Uterus (tissue), 4 donors: ENCODE measurements around the gene BCR. TPM values are rescaled to one million over a fixed set of nuclear protein-coding genes. Genes with fewer than 3 reads are reported as not detected.

Experiments used
- DNase-seq, 2 donors: peaks; one replicate each; pipeline ENCODE4 v3.0.0-alpha.2; 2019 to 2020
- H3K27ac ChIP-seq, 2 donors: fragments of 200-600 bp; sonication (generic); 1 replicate in 1 of 2; 2 replicates in 1 of 2; pipeline ENCODE4 v1.5.1; 2016 to 2018
- H3K27me3 ChIP-seq, 2 donors: fragments of 200-600 bp; sonication (generic); one replicate each; pipeline ENCODE4 v1.5.1; 2018 to 2019; ENCODE audit warnings: control low read depth in 1 of 2
- H3K36me3 ChIP-seq, 2 donors: fragments of 200-600 bp; sonication (generic); one replicate each; pipeline ENCODE4 v1.5.1; 2019; ENCODE audit warnings: control low read depth in 1 of 2
- H3K4me1 ChIP-seq, 2 donors: fragments of 200-600 bp; sonication (generic); one replicate each; pipeline ENCODE4 v1.5.1; 2018 to 2019; ENCODE audit warnings: control low read depth in 1 of 2
- H3K4me3 ChIP-seq, 2 donors: fragments of 200-600 bp; sonication (generic); 1 replicate in 1 of 2; 2 replicates in 1 of 2; pipeline ENCODE4 v1.5.1; 2018 to 2019; ENCODE audit warnings: mild to moderate bottlenecking in 1 of 2
- H3K9me3 ChIP-seq, 2 donors: fragments of 200-600 bp; sonication (generic); one replicate each; pipeline ENCODE4 v1.5.1; 2019; ENCODE audit warnings: control low read depth in 1 of 2
- CTCF ChIP-seq, 4 experiments: fragments of 200-600 bp in 2 of 4; fragments of 450-650 bp in 2 of 4; sonication (generic) in 2 of 4; IDR thresholded peaks; one replicate each; pipeline ENCODE4 v1.5.1; 2016 to 2019; ENCODE audit warnings: antibody characterized with exemption in 4 of 4, mild to moderate bottlenecking in 2 of 4, moderate library complexity in 1 of 4
- POLR2A ChIP-seq, 2 donors: fragments of 450-650 bp; IDR thresholded peaks; one replicate each; pipeline ENCODE4 v1.6.1; 2016; ENCODE audit warnings: antibody characterized with exemption in 2 of 2, mild to moderate bottlenecking in 1 of 2, moderate library complexity in 1 of 2
- intact Hi-C: fragments of 100-400 bp; cut with DNase I; formaldehyde crosslinking; loops from one replicate; pipeline ENCODE4 v1.15.1; 2023; ENCODE audit warnings: low total_unique reads
- total RNA-seq, 4 donors: library from RNA; depleted of rRNA in 3 of 4; stranded (reverse); fragments of >200 nt in 3 of 4; gene quantifications; one replicate each; pipeline versions ENCODE4 v1.1.0 to v1.2.4, GENCODE V29; 2014 to 2023
- donor health status: DM: yes; HTN: yes; CAD: no.

BCR gene
- total RNA-seq, 4 donors from 2014 or later: 10.6 to 93.3 (median 28.3) TPM

GRCh38 chr22:23210428-23211170 lies 30.3 kb downstream of the BCR start:
- Histone ChIP-seq H3K4me3 (no peak overlapping the region), H3K27me3 (no peaks in the 10 kb centered on the region), H3K9me3 (no peaks in the 10 kb centered on the region), H3K27ac (no peak overlapping the region), H3K4me1 (peaks cover 2 to 5% of the 10 kb centered on the region in 2 donors), H3K36me3 (no peaks in the 10 kb centered on the region)
- DNase-seq: no peak
- TF ChIP-seq POLR2A (IDR thresholded peaks at IDR 0.05): no peak
- TF ChIP-seq CTCF (IDR thresholded peaks at IDR 0.05): no peak
- intact Hi-C loops: no loop called here

GRCh38 chr22:23211622-23212021 lies 31.3 kb downstream of the BCR start:
- H3K9me3 ChIP-seq: no peaks in the 10 kb centered on the region
- no peak for DNase-seq
- H3K4me3 ChIP-seq: no peak overlapping the region
- no peaks in the 10 kb centered on the region for H3K27me3 ChIP-seq
- H3K27ac ChIP-seq: no peak overlapping the region
- peaks cover 0 to 5% of the 10 kb centered on the region in 2 donors for H3K4me1 ChIP-seq
- intact Hi-C loops: no loop called here
- H3K36me3 ChIP-seq: no peaks in the 10 kb centered on the region
- TF ChIP-seq CTCF (IDR thresholded peaks at IDR 0.05) (no peak), POLR2A (IDR thresholded peaks at IDR 0.05) (no peak)

- TF ChIP-seq POLR2A (IDR thresholded peaks at IDR 0.05): no peak
- TF ChIP-seq CTCF (IDR thresholded peaks at IDR 0.05): no peak
- no peak overlapping the region for H3K4me3 ChIP-seq
- H3K27me3 ChIP-seq: no peaks in the 10 kb centered on the region
- DNase-seq: no peak
- intact Hi-C loops: no loop called here
- peaks cover 0 to 5% of the 10 kb centered on the region in 2 donors for H3K4me1 ChIP-seq
- no peaks in the 10 kb centered on the region for H3K36me3 ChIP-seq
- H3K9me3 ChIP-seq: no peaks in the 10 kb centered on the region
- no peak overlapping the region for H3K27ac ChIP-seq
Observed at GRCh38 chr22:23212061-23213021, 32.0 kb downstream of the BCR start.

GRCh38 chr22:23213022-23213555 lies 32.8 kb downstream of the BCR start:
- Histone ChIP-seq H3K27ac (no peak overlapping the region), H3K4me3 (no peak overlapping the region), H3K9me3 (no peaks in the 10 kb centered on the region), H3K36me3 (no peaks in the 10 kb centered on the region), H3K4me1 (peaks cover 0 to 5% of the 10 kb centered on the region in 2 donors), H3K27me3 (no peaks in the 10 kb centered on the region)
- intact Hi-C loops: no loop called here
- DNase-seq: no peak
- TF ChIP-seq CTCF (IDR thresholded peaks at IDR 0.05) (no peak), POLR2A (IDR thresholded peaks at IDR 0.05) (no peak)
